GM19463 (cell line): ENCODE results near the gene NPEPL1.
A peak's percentile ranks its signal among the peaks of the same experiment; 100 is the strongest.

Experiments used
- ATAC-seq: cut with Tn5 transposase; IDR thresholded peaks from one replicate; pipeline ENCODE4 v1.9.1; 2021; ENCODE audit warnings: mild to moderate bottlenecking, moderate library complexity; ENCODE audit not compliant: unreplicated experiment

The NPEPL1 gene

GRCh38 chr20:58682656-58683531, 9.7 kb upstream of the NPEPL1 start:
- ATAC-seq = no peak

- no peak for ATAC-seq
Measured at GRCh38 chr20:58684291-58684690, 8.3 kb upstream of the NPEPL1 start.

- no peak for ATAC-seq
Measured at GRCh38 chr20:58685988-58686387, 6.6 kb upstream of the NPEPL1 start.

- ATAC-seq = no peak
Measured at GRCh38 chr20:58688414-58688813, 4.2 kb upstream of the NPEPL1 start.

- ATAC-seq = no peak
Measured at GRCh38 chr20:58688840-58689239, 3.8 kb upstream of the NPEPL1 start.

GRCh38 chr20:58690396-58691135, 2.0 kb upstream of the NPEPL1 start:
- no peak for ATAC-seq

GRCh38 chr20:58691773-58692578, 624 bp upstream of the NPEPL1 start:
- no peak for ATAC-seq

GRCh38 chr20:58693226-58694006, 816 bp downstream of the NPEPL1 start:
- ATAC-seq = peak; percentile 15

- no peak for ATAC-seq
Measured at GRCh38 chr20:58694241-58695083, 1.9 kb downstream of the NPEPL1 start.

GRCh38 chr20:58695084-58695722, 2.6 kb downstream of the NPEPL1 start:
- no peak for ATAC-seq

GRCh38 chr20:58695895-58696375, 3.3 kb downstream of the NPEPL1 start:
- no peak for ATAC-seq

- ATAC-seq = no peak
Measured at GRCh38 chr20:58696411-58696961, 3.9 kb downstream of the NPEPL1 start.

- no peak for ATAC-seq
Measured at GRCh38 chr20:58697201-58697866, 4.7 kb downstream of the NPEPL1 start.

- no peak for ATAC-seq
Measured at GRCh38 chr20:58697867-58698703, 5.5 kb downstream of the NPEPL1 start.

- no peak for ATAC-seq
Measured at GRCh38 chr20:58698741-58699622, 6.4 kb downstream of the NPEPL1 start.

- no peak for ATAC-seq
Measured at GRCh38 chr20:58699623-58700107, 7.1 kb downstream of the NPEPL1 start.
